Measurements from ENCODE around the gene MAGEC2. TPM values are rescaled to one million over a fixed set of nuclear protein-coding genes. Genes with fewer than 3 reads are reported as not detected.

Gene MAGEC2, protein sequence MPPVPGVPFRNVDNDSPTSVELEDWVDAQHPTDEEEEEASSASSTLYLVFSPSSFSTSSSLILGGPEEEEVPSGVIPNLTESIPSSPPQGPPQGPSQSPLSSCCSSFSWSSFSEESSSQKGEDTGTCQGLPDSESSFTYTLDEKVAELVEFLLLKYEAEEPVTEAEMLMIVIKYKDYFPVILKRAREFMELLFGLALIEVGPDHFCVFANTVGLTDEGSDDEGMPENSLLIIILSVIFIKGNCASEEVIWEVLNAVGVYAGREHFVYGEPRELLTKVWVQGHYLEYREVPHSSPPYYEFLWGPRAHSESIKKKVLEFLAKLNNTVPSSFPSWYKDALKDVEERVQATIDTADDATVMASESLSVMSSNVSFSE
- total RNA-seq, result not detected in 2 replicates

DNA sequence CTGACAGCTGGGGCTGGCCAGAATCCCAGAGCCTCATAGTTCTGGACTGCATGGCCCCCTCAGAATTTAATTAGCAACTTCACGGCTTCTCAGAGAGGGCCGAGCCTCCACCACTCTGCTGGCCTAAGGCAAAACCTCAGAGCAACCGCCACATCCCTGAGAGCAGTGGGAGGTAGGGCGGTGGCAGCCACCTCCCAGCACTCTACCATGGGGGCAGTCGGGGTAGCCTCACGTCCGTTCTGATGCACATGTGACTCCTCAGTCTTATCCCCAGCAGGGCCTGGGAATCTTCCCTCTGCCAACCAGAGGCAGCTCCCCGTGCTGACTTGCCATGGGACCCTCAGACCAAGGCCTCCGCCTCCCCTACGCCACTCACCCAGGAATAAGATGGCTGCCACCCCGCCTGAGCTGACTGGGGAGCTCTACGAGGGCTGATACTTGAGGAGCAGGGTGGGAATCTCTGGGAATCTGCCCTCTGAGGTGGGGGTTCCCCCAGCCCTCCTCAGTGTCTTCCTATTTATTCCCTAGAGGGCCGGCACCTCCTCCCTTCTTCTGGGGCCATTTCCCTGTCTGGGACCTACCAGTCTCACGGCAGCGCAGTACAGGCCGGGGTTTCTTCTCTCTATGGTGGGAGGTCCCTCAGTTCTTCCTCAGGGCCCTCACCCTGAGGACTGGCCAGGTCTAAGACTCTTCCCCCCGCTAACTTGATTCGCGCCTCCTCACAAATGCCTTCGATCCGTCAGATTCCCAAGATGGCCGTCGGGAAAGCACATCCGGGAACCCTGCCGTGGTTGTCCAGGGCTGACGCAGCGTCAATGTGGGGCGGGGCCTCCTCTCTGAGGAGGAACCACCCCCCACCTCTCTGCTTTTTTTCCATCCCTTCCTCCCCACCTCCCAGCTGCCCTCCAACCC is at the start of gene MAGEC2:
TSS of gene MAGEC2 (minus strand) at position 769 of the 912 bp plus-strand sequence. CDS start 1,303 bp downstream, outside the sequence.

